Stimulated activated CD4-positive, alpha-beta T cell treated with anti-CD3 and anti-CD28 coated beads, Interleukin-2, amount 100 ng/mL, for 48 hours (primary cell): Measurements from ENCODE around the gene CNTNAP2.
"Not testable (repeated sequence)": the region's sequence is repeated elsewhere in the genome, so short reads cannot be mapped to it uniquely, and the experiment has no call there.

Experiments used
- DNase-seq, 2 donors: peaks; one replicate each; pipeline ENCODE4 v3.0.0-alpha.2; 2020

Gene CNTNAP2

DNA sequence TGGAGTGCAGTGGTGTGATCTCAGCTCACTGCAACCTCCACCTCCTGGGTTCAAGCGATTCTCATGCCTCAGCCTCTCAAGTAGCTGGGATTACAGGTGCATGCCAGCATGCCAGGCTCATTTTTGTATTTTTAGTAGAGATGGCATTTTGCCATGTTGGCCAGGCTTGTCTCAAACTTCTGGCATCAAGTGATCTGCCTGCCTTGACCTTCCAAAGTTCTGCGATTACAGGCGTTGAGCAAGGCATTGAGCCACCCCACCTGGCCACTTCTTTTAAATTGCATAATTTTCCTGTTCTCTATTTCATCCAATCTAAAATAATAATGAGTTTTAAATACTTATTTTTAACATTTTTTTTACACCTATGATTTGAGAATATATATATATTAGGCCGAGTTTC lies 1961.5 kb downstream of the CNTNAP2 start:
- not testable (repeated sequence) for DNase-seq

DNA sequence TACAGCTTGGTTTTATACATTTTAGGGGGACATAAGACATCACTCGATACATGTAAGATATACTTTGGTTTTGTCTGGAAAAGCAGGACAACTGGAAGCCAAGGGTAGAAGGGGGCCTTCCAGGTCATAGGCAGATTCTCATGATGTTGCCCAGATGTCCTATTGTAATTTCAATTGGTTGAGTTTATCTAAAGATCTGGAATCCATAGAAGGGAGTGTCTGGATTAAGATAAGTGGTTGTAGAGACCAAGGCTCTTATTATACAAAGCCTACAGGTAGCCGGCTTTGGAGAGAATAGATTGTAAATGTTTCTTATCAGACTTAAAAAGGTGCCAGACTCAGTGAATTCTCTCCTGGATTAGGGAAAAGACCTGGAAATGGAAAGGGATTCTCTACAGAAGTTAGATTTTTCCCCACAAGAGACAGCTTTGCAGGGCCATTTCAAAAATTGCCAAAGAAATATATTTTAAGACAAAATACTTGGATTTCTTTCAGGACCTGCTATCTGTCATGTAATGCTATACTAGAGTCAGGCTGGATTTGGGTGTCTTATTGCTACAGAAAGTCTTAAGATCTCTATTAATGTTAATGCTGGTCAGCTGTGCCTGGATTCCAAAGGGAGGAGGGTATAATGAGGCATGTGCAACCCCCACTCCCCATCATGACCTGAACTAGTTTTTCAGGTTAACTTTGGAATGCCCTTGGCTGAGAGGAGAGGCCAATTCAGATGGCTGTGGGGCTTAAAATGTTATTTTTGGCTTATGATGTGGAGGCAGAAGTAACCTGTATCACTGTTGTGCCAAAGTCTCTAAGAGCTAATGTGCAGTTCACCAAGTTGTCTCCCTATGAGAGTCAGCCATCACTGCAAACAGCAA lies 1962.8 kb downstream of the CNTNAP2 start:
- DNase-seq: no peak

GRCh38 chr7:148083448-148083847 lies 1966.8 kb downstream of the CNTNAP2 start:
- DNase-seq: no peak

DNA sequence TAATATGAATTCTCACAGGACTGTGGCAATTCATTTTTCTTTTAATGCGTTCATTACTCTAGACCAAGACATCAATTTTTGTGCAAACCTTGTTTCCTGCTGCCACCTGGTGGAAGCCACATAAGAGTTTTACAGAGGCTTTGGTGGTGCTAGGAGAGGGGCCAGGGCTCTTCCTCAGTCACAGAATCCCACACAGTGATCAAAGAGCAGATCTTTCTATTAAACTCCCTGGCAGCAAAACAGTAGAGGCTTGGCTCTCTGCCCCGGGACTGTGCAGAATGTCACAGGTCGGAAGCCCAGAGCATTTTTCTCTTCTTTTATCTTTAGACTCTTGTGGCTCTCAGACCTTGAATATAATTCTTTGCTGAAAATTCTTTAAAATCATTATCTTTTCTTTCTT lies 1967.5 kb downstream of the CNTNAP2 start:
- peak; percentile 5 to 7 for DNase-seq

- DNase-seq: no peak
Measured at GRCh38 chr7:148091882-148092281, 1975.3 kb downstream of the CNTNAP2 start.

DNA sequence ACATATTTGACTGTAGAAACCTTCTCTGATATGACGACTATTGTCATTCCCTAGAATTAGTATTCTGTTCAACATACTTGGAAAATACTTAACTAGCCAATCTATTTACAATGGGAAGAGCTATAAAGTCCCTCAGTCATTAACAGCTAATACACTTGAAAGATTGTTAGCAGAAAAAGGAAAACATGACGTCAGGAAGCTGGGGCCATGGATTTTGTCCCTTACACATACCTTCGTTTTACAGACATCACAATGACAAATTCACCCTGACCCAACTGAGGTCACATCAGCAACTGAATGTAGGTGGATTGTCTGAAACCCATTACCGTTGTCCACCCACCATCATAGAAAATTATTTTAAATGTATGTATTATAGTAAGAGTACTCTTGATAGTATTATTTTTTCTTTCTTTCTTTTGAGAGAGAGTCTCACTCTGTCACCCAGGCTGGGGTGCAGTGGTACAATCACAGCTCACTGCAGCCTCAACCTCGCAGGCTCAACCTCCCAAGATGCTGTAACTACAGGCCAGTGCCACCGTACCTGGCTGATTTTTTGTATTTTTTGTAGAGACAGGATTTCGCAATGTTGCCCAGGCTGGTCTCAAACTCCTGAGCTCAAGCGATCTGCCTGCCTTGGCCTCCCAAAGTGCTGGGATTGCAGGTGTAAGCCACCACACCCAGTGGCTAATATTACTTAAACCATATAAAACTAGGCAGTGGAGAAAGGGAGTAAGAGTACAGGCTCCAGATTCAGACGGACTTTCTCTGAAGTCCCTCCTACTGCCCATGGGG lies 1977.0 kb downstream of the CNTNAP2 start:
- no peak for DNase-seq

DNA sequence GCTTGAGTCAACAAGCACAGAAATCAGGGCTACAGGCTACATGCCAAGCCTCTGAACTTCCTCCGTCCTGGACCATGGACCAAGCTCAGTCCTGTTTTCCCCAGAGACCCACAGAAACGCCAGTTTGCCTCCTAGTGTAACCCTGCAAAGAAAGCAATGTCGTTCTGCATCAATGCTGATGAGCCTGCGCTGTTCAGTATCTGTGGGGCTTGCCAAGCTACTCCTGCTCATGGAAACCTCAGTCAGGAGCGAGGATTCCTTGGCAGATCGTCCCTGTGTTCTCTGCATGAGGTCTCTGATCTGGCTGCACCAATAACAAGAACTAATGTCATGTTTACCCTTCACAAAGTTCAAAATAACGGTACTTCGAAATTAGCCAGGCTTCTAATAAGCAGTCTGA lies 1978.5 kb downstream of the CNTNAP2 start:
- DNase-seq: no peak

DNA sequence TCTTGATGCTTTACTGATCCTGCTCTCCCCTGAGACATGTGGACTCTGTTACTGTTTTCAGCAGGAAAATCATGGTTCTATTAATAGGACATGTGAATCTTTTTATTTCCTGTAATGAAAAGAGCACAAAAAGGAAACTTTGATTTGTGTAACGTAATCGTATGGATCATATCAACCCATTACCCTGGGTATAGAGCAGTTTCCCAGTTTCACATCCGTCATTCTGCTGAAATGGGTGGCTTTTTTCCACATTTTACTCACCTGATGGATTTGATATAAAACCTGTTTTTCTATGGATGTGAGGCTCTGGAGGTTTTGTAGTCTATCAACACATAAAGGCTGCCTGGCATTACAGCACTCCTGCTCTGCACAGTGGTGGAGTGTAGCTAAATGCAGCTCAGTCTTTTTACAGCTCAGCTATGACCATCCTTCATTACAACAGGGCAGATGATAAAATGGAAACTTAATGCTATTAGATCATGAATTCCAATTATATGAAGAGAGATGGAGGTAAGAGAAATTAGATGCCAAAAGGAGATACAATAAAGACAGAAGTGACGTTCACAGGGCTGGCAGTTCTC lies 1987.6 kb downstream of the CNTNAP2 start:
- DNase-seq: no peak

DNA sequence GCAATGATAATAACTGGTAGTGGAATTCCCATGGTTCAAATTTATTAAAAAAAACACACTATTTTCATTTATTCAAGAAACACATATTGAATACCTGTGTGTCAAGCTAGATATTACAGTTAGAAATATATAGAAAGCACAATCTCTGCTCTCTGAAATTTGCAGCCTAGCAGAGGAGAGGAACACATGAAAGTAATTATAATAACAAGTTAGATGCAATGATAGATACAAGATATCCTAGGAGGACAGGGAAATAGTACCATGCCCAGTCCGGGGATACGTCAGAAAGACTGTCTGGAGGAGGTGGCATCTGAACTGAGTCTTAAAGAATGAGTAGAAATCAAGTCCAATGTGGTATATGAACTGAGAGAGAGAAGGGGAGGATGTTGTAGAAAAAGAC lies 1988.3 kb downstream of the CNTNAP2 start:
- DNase-seq: no peak

- DNase-seq: no peak
Measured at GRCh38 chr7:148105853-148106252, 1989.3 kb downstream of the CNTNAP2 start.

DNA sequence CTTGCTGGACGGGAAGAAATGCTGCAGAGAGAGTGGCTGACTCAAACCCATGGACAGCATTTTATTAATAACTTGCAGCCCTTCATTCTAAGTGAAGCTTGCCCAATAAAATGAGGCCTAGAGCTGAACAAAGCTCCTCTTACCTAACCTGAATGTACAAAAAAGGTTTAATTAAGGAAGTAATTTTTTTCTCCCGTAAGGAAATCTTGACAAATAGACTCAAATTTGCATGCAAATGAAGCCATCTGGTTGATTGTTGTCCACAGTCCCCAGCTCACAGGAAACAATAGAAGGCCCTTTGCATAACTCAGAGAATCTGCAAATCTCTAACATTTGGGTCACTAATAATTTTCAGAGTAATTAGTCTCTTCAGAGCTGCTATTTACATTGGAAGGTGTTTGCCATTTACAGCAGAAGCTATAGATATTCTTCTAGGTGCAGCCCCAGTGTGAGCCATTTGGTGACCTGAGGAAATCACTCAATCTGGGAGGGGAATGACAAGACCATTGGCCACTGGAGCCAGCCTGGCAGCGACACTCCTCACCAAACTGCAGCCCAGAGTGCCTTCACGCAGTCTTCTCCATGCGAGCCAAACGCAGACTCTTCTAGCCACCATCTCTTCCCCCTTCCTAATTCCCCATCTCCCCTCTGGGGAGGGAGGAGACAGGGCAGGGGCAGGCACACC lies 1991.0 kb downstream of the CNTNAP2 start:
- no peak for DNase-seq

- no peak for DNase-seq
Measured at GRCh38 chr7:148108381-148108780, 1991.8 kb downstream of the CNTNAP2 start.

DNA sequence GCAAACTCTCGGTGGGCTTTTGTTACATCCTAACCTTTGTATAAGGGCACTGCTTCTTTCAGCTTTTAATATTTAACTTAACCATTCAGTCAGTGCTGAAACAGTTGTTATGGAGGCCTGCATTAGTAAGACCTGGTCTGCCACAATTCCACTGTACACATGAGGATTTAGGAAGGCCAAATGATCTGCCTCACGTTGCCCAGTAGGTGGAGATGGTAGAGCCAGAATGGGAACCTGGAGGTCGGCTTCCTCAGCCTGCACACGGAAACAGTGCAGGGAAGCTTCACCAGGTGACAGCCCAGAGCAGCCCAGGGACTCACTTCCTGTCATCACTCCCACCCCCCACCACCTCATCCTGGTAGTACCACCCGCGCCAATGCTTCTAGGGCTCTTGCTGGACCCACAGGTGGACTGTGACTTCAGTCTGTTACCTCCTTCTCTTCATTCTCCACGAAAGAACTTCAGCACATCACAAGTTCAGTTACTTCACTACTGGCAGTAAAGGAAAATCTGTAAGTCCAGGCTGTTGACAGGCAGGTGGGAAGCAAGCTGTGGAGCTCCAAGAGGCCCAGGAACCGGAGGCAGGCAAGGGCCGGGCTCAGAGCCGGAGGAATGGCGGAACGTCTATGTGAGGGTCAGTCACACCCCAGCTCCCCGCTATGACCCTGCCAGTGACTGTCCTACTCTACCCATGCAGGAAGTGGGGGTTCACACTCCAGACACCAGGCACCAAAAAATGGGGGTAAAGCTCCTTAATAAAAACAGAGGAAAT lies 1993.7 kb downstream of the CNTNAP2 start:
- DNase-seq: no peak

DNA sequence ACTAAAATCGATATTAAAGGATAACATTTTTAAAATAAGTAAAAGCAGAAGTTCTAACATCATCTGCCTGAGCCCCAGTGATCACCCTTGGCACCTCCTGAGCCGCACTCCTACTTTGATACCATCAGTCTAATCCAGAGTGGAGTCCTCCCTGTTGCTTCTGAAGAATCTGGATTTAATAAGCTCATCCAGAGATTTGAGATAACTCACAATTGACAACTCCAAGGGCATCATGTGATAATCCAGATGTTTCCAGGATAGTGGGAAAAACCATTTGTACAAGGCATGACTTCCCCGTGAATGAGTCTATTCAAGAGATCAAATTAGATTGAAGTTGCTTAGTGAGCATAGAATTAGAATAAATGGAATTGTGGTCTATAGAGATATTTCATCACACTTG lies 1998.2 kb downstream of the CNTNAP2 start:
- no peak for DNase-seq

DNA sequence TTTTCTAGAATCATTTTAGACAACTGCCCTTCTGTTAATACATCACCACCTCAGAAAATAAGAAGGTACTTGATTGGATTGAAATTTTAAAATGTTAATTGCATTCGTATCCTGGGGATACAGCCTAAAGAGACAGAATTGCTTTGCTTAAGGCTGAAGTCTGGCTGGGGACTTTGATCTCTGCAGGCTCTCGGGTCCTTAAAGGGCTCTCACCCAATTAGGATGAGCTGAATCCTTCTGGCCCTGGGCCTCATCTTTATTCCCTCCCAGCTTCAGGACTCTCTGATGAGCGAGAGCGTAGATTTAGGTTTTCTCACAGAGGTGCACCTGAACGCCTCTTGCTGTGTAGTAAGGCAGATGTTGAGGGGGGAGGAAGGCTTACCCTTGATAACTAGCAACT lies 1998.7 kb downstream of the CNTNAP2 start:
- DNase-seq: no peak

GRCh38 chr7:148116195-148116594 lies 1999.6 kb downstream of the CNTNAP2 start:
- DNase-seq: no peak

DNA sequence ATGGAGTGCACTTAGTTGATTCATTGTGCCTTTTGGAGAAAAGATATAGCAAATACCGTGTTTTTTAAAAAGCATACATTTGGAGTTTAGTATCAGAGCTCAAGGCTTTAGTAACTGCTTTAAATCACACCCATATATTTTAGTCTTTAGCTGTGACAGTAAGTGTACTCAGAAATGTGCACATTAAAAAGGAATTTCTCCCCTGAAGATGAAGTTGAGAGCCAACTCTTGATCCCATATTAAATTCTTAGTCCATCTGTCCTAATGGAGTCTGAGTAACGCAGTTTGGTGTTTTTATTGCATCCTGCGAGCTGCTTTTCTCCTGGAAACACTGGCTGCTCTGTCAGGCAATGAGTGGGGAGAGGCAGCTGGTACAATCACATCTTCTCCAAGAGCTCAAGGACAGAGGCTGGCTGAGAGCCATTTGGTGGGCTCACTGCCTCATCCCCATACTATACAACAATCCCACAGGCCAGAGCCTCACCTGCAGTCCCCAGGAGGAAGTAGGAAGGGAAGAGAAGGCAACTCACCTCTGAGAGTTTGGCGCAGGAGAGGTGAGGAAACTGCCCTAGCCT lies 2000.3 kb downstream of the CNTNAP2 start:
- DNase-seq: no peak

GRCh38 chr7:148118371-148118770 lies 2001.8 kb downstream of the CNTNAP2 start:
- DNase-seq: no peak

DNA sequence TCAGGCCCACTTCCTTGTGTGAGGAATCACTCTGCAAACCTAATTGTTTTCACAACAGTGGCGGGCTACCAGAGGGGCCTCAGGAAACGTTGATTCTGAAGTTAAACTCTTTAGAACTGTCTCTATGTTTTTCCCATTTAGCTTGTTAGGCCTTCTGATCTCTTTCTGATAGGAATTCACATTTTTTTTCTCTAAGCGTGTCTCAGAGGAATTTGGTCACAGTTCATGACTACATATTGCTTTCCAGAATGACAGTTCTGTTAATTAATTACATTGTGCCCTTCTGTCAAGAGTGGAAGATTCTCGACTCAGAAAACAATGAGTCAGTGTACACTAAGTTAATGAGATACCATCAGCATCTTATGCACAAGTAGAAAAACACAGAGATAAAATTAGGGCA lies 2004.8 kb downstream of the CNTNAP2 start:
- DNase-seq: no peak

DNA sequence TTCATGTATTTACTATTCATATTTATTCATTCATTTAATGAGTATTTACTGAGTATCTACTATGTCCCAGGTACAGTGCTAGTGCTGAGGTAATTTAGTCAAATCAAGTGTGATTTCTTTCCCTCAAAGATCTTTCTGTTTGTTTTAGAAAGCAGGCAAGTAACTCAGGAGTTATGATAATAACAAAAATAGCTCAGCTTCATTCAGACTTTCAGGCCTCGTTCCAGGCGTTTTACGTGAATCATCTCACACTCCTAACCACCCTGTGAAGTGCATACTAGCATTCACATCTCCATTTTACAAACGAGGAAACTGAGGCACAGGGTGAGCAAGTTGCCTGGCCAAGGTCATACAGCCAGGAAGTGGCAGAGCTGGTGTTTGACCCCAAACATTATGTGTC lies 2005.2 kb downstream of the CNTNAP2 start:
- no peak for DNase-seq

DNA sequence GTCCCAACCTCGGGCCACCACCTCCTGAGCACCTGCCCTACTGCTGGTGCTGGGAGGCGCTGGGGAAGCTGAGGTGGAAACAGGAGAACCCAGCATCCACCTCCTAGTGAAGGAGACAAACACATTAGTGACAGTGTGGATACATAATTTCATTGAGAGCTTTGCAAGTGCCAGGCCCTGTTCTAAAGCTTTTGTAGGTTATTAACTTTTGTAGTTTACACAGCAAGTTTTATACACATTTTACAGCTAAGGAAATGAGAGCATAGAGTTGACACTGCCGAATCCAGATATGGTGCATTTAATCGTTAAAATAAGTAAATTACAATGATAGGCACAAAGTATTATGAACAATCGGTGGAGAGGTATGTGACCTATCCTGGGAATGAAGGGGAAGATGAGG lies 2007.9 kb downstream of the CNTNAP2 start:
- DNase-seq: no peak

DNA sequence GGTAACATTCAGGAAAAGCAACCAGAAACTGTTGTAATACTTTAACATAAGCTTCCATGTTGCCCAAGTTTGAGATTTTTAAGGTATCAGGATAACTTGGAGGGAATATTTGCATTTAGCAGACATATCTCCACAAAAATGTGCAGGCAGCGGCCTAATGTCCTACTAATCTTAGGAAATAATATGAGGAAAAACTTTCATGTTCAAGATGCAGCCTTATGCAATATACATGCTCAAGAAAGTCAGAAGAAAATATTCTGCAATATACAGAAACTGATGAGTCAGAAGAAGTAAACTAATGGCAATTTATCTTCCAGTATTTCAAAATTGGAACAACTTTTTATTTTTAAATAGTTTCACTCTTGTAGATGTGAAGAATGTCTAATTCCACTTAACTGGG lies 2010.8 kb downstream of the CNTNAP2 start:
- DNase-seq: no peak
